ENCODE data around the gene PTPRN2.

- TF ChIP-seq CTCF (IDR thresholded peaks at IDR 0.05) (no peak), POLR2AphosphoS5 (IDR thresholded peaks at IDR 0.05; ENCODE audit: low read depth, low read length) (no peak), REST (IDR thresholded peaks at IDR 0.05; ENCODE audit: insufficient read depth in 1 of 2, low read depth in 2 of 2, low read length in 1 of 2) (no peak)
Observed at GRCh38 chr7:157837047-157837446, 750.6 kb downstream of the PTPRN2 start.
